Gastroesophageal sphincter (tissue), 4 donors: ENCODE measurements around the gene NAA25. TPM values are rescaled to one million over a fixed set of nuclear protein-coding genes. Genes with fewer than 3 reads are reported as not detected.
"Not testable (repeated sequence)": the region's sequence is repeated elsewhere in the genome, so short reads cannot be mapped to it uniquely, and the experiment has no call there.

Source experiments
- ATAC-seq: fragments of 150-250 bp; one replicate; pipeline ENCODE4 v1.9.1; 2016; ENCODE audit warnings: mild to moderate bottlenecking, moderate library complexity
- H3K27ac ChIP-seq, 4 donors: fragments of 200-600 bp; sonication (generic) in 3 of 4; 1 replicate in 3 of 4; 2 replicates in 1 of 4; pipeline ENCODE4 v1.5.1; 2016 to 2019
- H3K27me3 ChIP-seq: fragments of 200-600 bp; sonication (generic); one replicate; pipeline ENCODE4 v1.5.1; 2019
- H3K36me3 ChIP-seq, 2 donors: fragments of 200-600 bp; sonication (generic); one replicate each; pipeline ENCODE4 v1.5.1; 2019; ENCODE audit warnings: control low read depth in 1 of 2
- H3K4me1 ChIP-seq, 3 donors: fragments of 200-600 bp; sonication (generic); 1 replicate in 2 of 3; 2 replicates in 1 of 3; pipeline ENCODE4 v1.5.1; 2016 to 2019; ENCODE audit warnings: control low read depth in 2 of 3
- H3K4me3 ChIP-seq, 2 donors: fragments of 200-600 bp; sonication (generic); one replicate each; pipeline ENCODE4 v1.5.1; 2019; ENCODE audit warnings: mild to moderate bottlenecking in 1 of 2, moderate library complexity in 1 of 2
- H3K9me3 ChIP-seq, 3 donors: fragments of 200-600 bp; sonication (generic); one replicate each; pipeline ENCODE4 v1.5.1; 2017 to 2019; ENCODE audit warnings: control low read depth in 2 of 3
- EP300 ChIP-seq: sonication (generic); formaldehyde crosslinking; IDR thresholded peaks from one replicate; pipeline ENCODE4 v1.6.1; 2017; ENCODE audit warnings: antibody characterized with exemption, mild to moderate bottlenecking
- POLR2A ChIP-seq, 2 donors: fragments of 450-650 bp; IDR thresholded peaks; one replicate each; pipeline ENCODE4 v1.6.1; 2017; ENCODE audit warnings: antibody characterized with exemption in 2 of 2, mild to moderate bottlenecking in 2 of 2, moderate library complexity in 1 of 2
- POLR2AphosphoS5 ChIP-seq: sonication (generic); formaldehyde crosslinking; IDR thresholded peaks from one replicate; pipeline ENCODE4 v1.6.1; 2017; ENCODE audit warnings: antibody characterized with exemption
- WGBS, 2 donors: methylation state at CpG; one replicate each; pipeline ENCODE4 v1.1.5; 2018; ENCODE audit warnings: low coverage in 1 of 2; 5-methylcytosine and 5-hydroxymethylcytosine counted together
- total RNA-seq, 4 donors: library from RNA; depleted of rRNA; stranded (reverse); fragments of >200 nt; gene quantifications; one replicate each; pipeline ENCODE4 v1.1.0, GENCODE V29; 2016
- TF ChIP-seq, protein P1 (sequence below), 4 experiments: fragments of 200-600 bp in 2 of 4; fragments of 450-650 bp in 2 of 4; sonication (generic) in 1 of 4; IDR thresholded peaks; one replicate each; pipeline ENCODE4 v1.5.1; 2017 to 2019; ENCODE audit warnings: antibody characterized with exemption in 4 of 4, mild to moderate bottlenecking in 2 of 4, moderate library complexity in 2 of 4

Gene NAA25
- total RNA-seq, 4 donors from 2014 or later = 11.1 to 22.6 (median 17.3) TPM

DNA sequence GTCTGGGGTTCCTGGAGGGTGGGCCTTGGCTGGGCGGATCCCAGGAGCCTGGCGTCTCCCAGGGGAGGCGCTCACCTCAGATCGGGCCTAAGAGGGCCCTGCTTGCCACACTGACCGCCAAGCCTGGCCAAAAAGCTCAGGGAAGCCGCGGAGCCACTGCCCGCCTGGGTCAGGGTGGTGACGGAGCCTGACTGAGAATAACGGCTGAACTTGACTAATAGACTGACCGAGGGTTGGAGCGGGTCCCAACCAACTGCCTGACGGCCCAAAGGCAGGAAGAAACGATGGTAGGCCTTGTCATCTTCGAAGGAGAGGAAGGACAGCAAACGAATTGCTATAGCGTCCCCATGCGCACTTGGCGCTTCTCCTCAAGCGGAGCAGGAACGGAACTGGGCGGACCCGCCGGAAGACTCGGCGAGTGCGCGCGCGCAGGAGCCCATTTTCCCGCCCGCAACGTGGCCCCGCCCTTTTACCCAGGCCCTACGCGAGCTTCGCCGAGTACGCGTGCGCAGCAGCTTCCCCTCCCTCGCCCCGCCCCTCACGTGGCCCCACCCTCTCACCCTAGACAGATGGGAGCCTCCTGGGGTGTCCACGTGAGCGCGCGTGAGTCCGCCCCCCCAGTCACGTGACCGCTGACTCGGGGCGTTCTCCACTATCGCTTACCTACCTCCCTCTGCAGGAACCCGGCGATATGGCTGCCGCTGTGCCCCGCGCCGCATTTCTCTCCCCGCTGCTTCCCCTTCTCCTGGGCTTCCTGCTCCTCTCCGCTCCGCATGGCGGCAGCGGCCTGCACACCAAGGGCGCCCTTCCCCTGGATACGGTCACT lies 95.6 kb downstream of the NAA25 start, which contains the start of the genes ERP29 and TMEM116:
ERP29 (plus strand) TSS at position 652 of the 826 bp plus-strand sequence; CDS start at position 692, 40 bp downstream.
TMEM116 (minus strand) TSS at position 391 of the 826 bp plus-strand sequence. CDS start 7,895 bp downstream, outside the sequence.
- ATAC-seq = peak; percentile 94
- Histone ChIP-seq H3K9me3 (no peaks in the 10 kb centered on the region), H3K4me3 (peak within 1 kb of the TSS; percentile 76 to 87), H3K27ac (peak within 1 kb of the TSS; percentile 86 to 99 (median 96)), H3K4me1 (peaks cover 0 to 60% (median 12%) of the 10 kb centered on the region in 3 donors), H3K36me3 (peaks cover 0 to 15% of the 10 kb centered on the region in 2 donors), H3K27me3 (no peaks in the 10 kb centered on the region)
- TF ChIP-seq POLR2A (IDR thresholded peaks at IDR 0.05) = peak; percentile 91 to 95
- TF ChIP-seq EP300 = no peak
- TF ChIP-seq, protein P1, sequence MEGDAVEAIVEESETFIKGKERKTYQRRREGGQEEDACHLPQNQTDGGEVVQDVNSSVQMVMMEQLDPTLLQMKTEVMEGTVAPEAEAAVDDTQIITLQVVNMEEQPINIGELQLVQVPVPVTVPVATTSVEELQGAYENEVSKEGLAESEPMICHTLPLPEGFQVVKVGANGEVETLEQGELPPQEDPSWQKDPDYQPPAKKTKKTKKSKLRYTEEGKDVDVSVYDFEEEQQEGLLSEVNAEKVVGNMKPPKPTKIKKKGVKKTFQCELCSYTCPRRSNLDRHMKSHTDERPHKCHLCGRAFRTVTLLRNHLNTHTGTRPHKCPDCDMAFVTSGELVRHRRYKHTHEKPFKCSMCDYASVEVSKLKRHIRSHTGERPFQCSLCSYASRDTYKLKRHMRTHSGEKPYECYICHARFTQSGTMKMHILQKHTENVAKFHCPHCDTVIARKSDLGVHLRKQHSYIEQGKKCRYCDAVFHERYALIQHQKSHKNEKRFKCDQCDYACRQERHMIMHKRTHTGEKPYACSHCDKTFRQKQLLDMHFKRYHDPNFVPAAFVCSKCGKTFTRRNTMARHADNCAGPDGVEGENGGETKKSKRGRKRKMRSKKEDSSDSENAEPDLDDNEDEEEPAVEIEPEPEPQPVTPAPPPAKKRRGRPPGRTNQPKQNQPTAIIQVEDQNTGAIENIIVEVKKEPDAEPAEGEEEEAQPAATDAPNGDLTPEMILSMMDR (IDR thresholded peaks at IDR 0.05) = peak; percentile 38 to 88 (median 74)
- peak; percentile 99 for TF ChIP-seq POLR2AphosphoS5
- WGBS, 2 donors = 0% methylated on average over 11 to 18 of the region's 67 CpGs

DNA sequence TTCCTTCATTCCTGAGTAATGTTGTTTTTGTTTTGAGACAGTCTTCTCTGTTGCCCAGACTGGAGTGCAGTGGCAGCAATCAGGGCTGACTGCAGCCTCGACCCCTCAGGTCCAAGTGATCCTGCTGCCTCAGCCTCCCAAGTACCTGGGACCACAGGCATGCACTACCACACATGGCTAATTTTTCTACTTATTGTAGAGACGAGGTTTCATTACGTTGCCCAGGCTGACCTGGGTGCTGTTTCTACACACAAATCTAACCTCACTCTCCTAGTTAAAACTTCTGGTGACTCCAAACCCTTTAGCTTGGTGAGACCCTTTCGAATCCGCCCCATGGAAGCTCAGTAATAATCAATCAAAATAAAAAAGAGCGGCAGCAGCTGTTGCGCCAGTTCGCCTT lies 96.9 kb downstream of the NAA25 start:
- 91% methylated on average over 8 of the region's 8 CpGs for WGBS, 2 donors
- Histone ChIP-seq H3K36me3 (peaks cover 0 to 11% of the 10 kb centered on the region in 2 donors), H3K4me3 (peak overlapping the region in 1 of 2 donors; percentile 76), H3K27me3 (no peaks in the 10 kb centered on the region), H3K9me3 (no peaks in the 10 kb centered on the region), H3K4me1 (peaks cover 0 to 51% (median 12%) of the 10 kb centered on the region in 3 donors), H3K27ac (peak overlapping the region in 2 of 4 donors; percentile 95 to 99)
- TF ChIP-seq POLR2A (IDR thresholded peaks at IDR 0.05) = no peak
- TF ChIP-seq, protein P1 (IDR thresholded peaks at IDR 0.05) = no peak
- no peak for TF ChIP-seq POLR2AphosphoS5
- TF ChIP-seq EP300 = no peak
- ATAC-seq = no peak

- Histone ChIP-seq H3K4me1 (peaks cover 0 to 58% (median 12%) of the 10 kb centered on the region in 3 donors), H3K27ac (no peak overlapping the region), H3K27me3 (no peaks in the 10 kb centered on the region), H3K36me3 (peaks cover 0 to under 1% of the 10 kb centered on the region in 2 donors), H3K4me3 (no peak overlapping the region), H3K9me3 (no peaks in the 10 kb centered on the region)
- 100% methylated on average over 1 of the region's 8 CpGs; no CpG with 5 or more reads in 1 of the 2 donors for WGBS, 2 donors
- ATAC-seq = no peak
- TF ChIP-seq EP300 (no peak), POLR2A (IDR thresholded peaks at IDR 0.05) (no peak), POLR2AphosphoS5 (no peak)
- TF ChIP-seq, protein P1 (IDR thresholded peaks at IDR 0.05) = no peak
Observed at GRCh38 chr12:112010415-112011344, 97.9 kb downstream of the NAA25 start.

- not testable (repeated sequence) for ATAC-seq
- 73 to 75% methylated on average over 2 to 3 of the region's 3 CpGs for WGBS, 2 donors
Observed at GRCh38 chr12:112009596-112009995, 99.0 kb downstream of the NAA25 start.

GRCh38 chr12:112008918-112009317 lies 99.7 kb downstream of the NAA25 start:
- Histone ChIP-seq H3K27me3 (no peaks in the 10 kb centered on the region), H3K4me1 (peaks cover 0 to 46% (median 7%) of the 10 kb centered on the region in 3 donors), H3K4me3 (no peak overlapping the region), H3K9me3 (no peaks in the 10 kb centered on the region), H3K27ac (no peak overlapping the region), H3K36me3 (no peaks in the 10 kb centered on the region)
- no peak for ATAC-seq
- TF ChIP-seq POLR2A (IDR thresholded peaks at IDR 0.05) = no peak
- TF ChIP-seq, protein P1 (IDR thresholded peaks at IDR 0.05) = no peak
- TF ChIP-seq POLR2AphosphoS5 = no peak
- no peak for TF ChIP-seq EP300
- 0 to 34% methylated on average over 1 to 3 of the region's 3 CpGs for WGBS, 2 donors

More at GRCh38 chr12:112009596-112009995, 99.0 kb downstream of the NAA25 start:
- not testable (repeated sequence) for H3K27me3 ChIP-seq, H3K4me3 ChIP-seq, H3K9me3 ChIP-seq, H3K36me3 ChIP-seq
- Histone ChIP-seq H3K27ac (peak overlapping the region in 1 of 4 donors; percentile 16), H3K4me1 (peaks cover 0 to 53% (median 9%) of the 10 kb centered on the region in 3 donors)
